Mesenchymal stem cell (in vitro differentiated cells and primary cell): ENCODE data around the gene HS3ST2.
"Not testable (repeated sequence)": the region's sequence is repeated elsewhere in the genome, so short reads cannot be mapped to it uniquely, and the experiment has no call there.

ENCODE experiments used
- DNase-seq: peaks from one replicate; pipeline ENCODE4 v3.0.0-alpha.2; 2013
- H2AFZ ChIP-seq: one replicate; pipeline ENCODE4 v1.6.1; 2013; ENCODE audit warnings: low read depth, mild to moderate bottlenecking, control low read depth, inconsistent platforms, low read length, moderate library complexity
- H2AK5ac ChIP-seq: 2 replicates; pipeline ENCODE4 v1.6.1; 2013; ENCODE audit warnings: low read length, moderate library complexity, mild to moderate bottlenecking, inconsistent platforms; ENCODE audit not compliant: severe bottlenecking
- H2BK120ac ChIP-seq: one replicate; pipeline ENCODE4 v1.6.1; 2013; ENCODE audit warnings: low read depth, mild to moderate bottlenecking, inconsistent platforms, low read length, moderate library complexity
- H2BK12ac ChIP-seq, 2 experiments: one replicate each; pipeline ENCODE4 v1.6.1; 2013; ENCODE audit warnings: inconsistent platforms in 2 of 2, low read length in 2 of 2, mild to moderate bottlenecking in 2 of 2, moderate library complexity in 2 of 2, control low read depth in 1 of 2
- H2BK15ac ChIP-seq: one replicate; pipeline ENCODE4 v1.6.1; 2013; ENCODE audit warnings: mild to moderate bottlenecking, low read depth, inconsistent platforms; ENCODE audit not compliant: poor library complexity, severe bottlenecking
- H2BK5ac ChIP-seq: 2 replicates; pipeline ENCODE4 v1.6.1; 2013; ENCODE audit warnings: low read depth, mild to moderate bottlenecking, low read length, control low read depth, inconsistent platforms; ENCODE audit not compliant: poor library complexity, severe bottlenecking
- H3K14ac ChIP-seq, 2 experiments: one replicate each; pipeline ENCODE4 v1.6.1; 2013; ENCODE audit warnings: inconsistent platforms in 2 of 2, low read length in 2 of 2, control low read depth in 1 of 2, mild to moderate bottlenecking in 1 of 2, moderate library complexity in 1 of 2
- H3K18ac ChIP-seq, 2 experiments: one replicate each; pipeline ENCODE4 v1.6.1; 2013; ENCODE audit warnings: inconsistent platforms in 2 of 2, low read length in 2 of 2, control low read depth in 1 of 2, low read depth in 1 of 2, mild to moderate bottlenecking in 1 of 2
- H3K23ac ChIP-seq, 2 experiments: one replicate each; pipeline ENCODE4 v1.6.1; 2013; ENCODE audit warnings: inconsistent platforms in 2 of 2, low read length in 2 of 2, mild to moderate bottlenecking in 2 of 2, moderate library complexity in 2 of 2, control low read depth in 1 of 2
- H3K27ac ChIP-seq: 2 replicates; pipeline ENCODE4 v1.5.1; 2013; ENCODE audit warnings: mild to moderate bottlenecking, moderate library complexity, low read length, control low read depth, inconsistent platforms; ENCODE audit not compliant: poor library complexity, severe bottlenecking
- H3K27me3 ChIP-seq, 2 experiments: 2 replicates each; pipeline versions ENCODE4 v1.6.1 to v1.7.0; 2013; ENCODE audit warnings: low read length in 2 of 2, mild to moderate bottlenecking in 2 of 2, moderate library complexity in 2 of 2, control low read depth in 1 of 2, inconsistent platforms in 1 of 2; ENCODE audit not compliant: control insufficient read depth in 1 of 2, insufficient read depth in 1 of 2
- H3K36me3 ChIP-seq, 2 experiments: 2 replicates each; pipeline versions ENCODE4 v1.6.1 to v1.7.0; 2013; ENCODE audit warnings: low read length in 2 of 2, control low read depth in 1 of 2, inconsistent platforms in 1 of 2, low read depth in 1 of 2, mild to moderate bottlenecking in 1 of 2; ENCODE audit not compliant: insufficient read depth in 2 of 2, control insufficient read depth in 1 of 2
- H3K4ac ChIP-seq, 2 experiments: one replicate each; pipeline ENCODE4 v1.6.1; 2013; ENCODE audit warnings: inconsistent platforms in 2 of 2, low read length in 2 of 2, mild to moderate bottlenecking in 2 of 2, moderate library complexity in 2 of 2, control low read depth in 1 of 2, low read depth in 1 of 2
- H3K4me1 ChIP-seq: 2 replicates; pipeline ENCODE4 v1.6.1; 2013; ENCODE audit warnings: low read depth, low read length, control low read depth; ENCODE audit not compliant: control insufficient read depth, insufficient read depth
- H3K4me2 ChIP-seq: 2 replicates; pipeline ENCODE4 v1.6.1; 2013; ENCODE audit warnings: low read length, mild to moderate bottlenecking, inconsistent platforms; ENCODE audit not compliant: poor library complexity, severe bottlenecking
- H3K4me3 ChIP-seq, 2 experiments: 2 replicates each; pipeline versions ENCODE4 v1.5.1 to v1.7.0; 2013; ENCODE audit warnings: low read length in 2 of 2, mild to moderate bottlenecking in 2 of 2, control low read depth in 1 of 2, low read depth in 1 of 2; ENCODE audit not compliant: insufficient read depth in 1 of 2
- H3K79me1 ChIP-seq: replicated peaks from 2 replicates; pipeline ENCODE4 v1.6.1; 2013; ENCODE audit warnings: mild to moderate bottlenecking, control low read depth, low read length, inconsistent platforms; ENCODE audit not compliant: poor library complexity, severe bottlenecking
- H3K9ac ChIP-seq: 2 replicates; pipeline ENCODE4 v1.7.0; 2013; ENCODE audit warnings: mild to moderate bottlenecking, low read length, moderate library complexity
- H3K9me3 ChIP-seq: 2 replicates; pipeline ENCODE4 v1.7.0; 2013; ENCODE audit warnings: mild to moderate bottlenecking, low read length; ENCODE audit not compliant: control insufficient read depth
- H4K8ac ChIP-seq: one replicate; pipeline ENCODE4 v1.6.1; 2013; ENCODE audit warnings: inconsistent platforms, mild to moderate bottlenecking, low read length, moderate library complexity
- H4K91ac ChIP-seq: one replicate; pipeline ENCODE4 v1.6.1; 2013; ENCODE audit warnings: mild to moderate bottlenecking, low read length, inconsistent platforms
- WGBS: methylation state at CpG from one replicate; pipeline ENCODE4 v1.1.7; 2013; ENCODE audit warnings: mixed read lengths; 5-methylcytosine and 5-hydroxymethylcytosine counted together

Gene HS3ST2

GRCh38 chr16:22897184-22897583 lies 83.2 kb downstream of the HS3ST2 start:
- Histone ChIP-seq H4K8ac (no peak overlapping the region), H3K4me3 (no peak overlapping the region), H2AK5ac (no peak overlapping the region), H3K4me2 (no peak overlapping the region), H3K27me3 (peaks cover 7 to 48% of the 10 kb centered on the region in 2 experiments), H2BK5ac (no peak overlapping the region), H3K36me3 (no peaks in the 10 kb centered on the region), H3K4ac (no peak overlapping the region), H3K79me1 (no peaks in the 10 kb centered on the region), H2AFZ (no peak overlapping the region), H3K27ac (no peak overlapping the region), H3K9me3 (no peaks in the 10 kb centered on the region), H3K9ac (no peak overlapping the region), H2BK15ac (no peak overlapping the region), H3K23ac (no peak overlapping the region), H2BK12ac (no peak overlapping the region), H4K91ac (no peak overlapping the region), H3K4me1 (peaks cover 2% of the 10 kb centered on the region), H3K18ac (no peak overlapping the region), H2BK120ac (no peak overlapping the region), H3K14ac (no peak overlapping the region)
- no peak for DNase-seq
- WGBS, result 78% methylated on average over 1 of the region's 1 CpG

GRCh38 chr16:22898131-22898530 lies 84.2 kb downstream of the HS3ST2 start:
- Histone ChIP-seq H3K9me3 (no peaks in the 10 kb centered on the region), H2BK120ac (no peak overlapping the region), H3K4me2 (no peak overlapping the region), H3K4ac (no peak overlapping the region), H2BK15ac (no peak overlapping the region), H3K4me1 (peaks cover 2% of the 10 kb centered on the region), H2AFZ (no peak overlapping the region), H4K91ac (no peak overlapping the region), H3K14ac (no peak overlapping the region), H2BK5ac (no peak overlapping the region), H3K36me3 (no peaks in the 10 kb centered on the region), H3K18ac (no peak overlapping the region), H2AK5ac (no peak overlapping the region), H3K27ac (no peak overlapping the region), H3K27me3 (peaks cover 7 to 49% of the 10 kb centered on the region in 2 experiments), H4K8ac (no peak overlapping the region), H3K23ac (no peak overlapping the region), H2BK12ac (no peak overlapping the region), H3K79me1 (no peaks in the 10 kb centered on the region), H3K4me3 (no peak overlapping the region), H3K9ac (no peak overlapping the region)
- no peak for DNase-seq

DNA sequence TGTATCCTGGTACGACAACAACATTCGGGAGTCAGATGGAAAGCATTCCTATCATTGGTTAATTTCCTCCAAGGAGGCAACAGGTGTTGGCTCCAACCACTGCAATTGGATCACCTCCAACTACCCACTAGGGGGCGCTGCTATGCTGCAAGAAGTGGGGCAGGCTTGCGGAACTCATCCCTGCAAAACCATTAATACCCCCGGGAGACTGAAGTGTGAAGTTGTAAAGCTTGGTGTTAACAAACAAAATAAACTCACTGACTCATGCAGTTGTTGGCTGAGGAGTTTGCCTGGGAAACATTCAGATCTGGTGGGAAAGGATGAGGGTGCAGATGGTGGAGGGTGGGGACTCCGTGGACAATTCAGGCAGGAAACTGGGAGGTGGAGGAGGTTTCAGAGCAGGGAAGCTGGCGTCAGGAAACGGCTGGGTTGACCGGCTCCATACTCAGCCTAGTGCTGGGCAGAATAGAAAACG lies 84.9 kb downstream of the HS3ST2 start:
- no peak overlapping the region for H2BK15ac ChIP-seq
- peaks cover 12 to 56% of the 10 kb centered on the region in 2 experiments for H3K27me3 ChIP-seq
- no peak overlapping the region for H4K91ac ChIP-seq
- no peak overlapping the region for H2BK120ac ChIP-seq
- peaks cover 2% of the 10 kb centered on the region for H3K4me1 ChIP-seq
- no peak overlapping the region for H4K8ac ChIP-seq
- H3K14ac ChIP-seq, result peak overlapping the region in 1 of 2 experiments; percentile 41
- H3K18ac ChIP-seq, result no peak overlapping the region
- H3K4me3 ChIP-seq, result no peak overlapping the region
- no peak overlapping the region for H2BK12ac ChIP-seq
- H3K9me3 ChIP-seq, result no peaks in the 10 kb centered on the region
- DNase-seq, result peak; percentile 35
- H3K4me2 ChIP-seq, result no peak overlapping the region
- no peaks in the 10 kb centered on the region for H3K79me1 ChIP-seq
- H3K9ac ChIP-seq, result no peak overlapping the region
- WGBS, result 5% methylated on average over 9 of the region's 10 CpGs
- no peak overlapping the region for H3K23ac ChIP-seq
- H2AK5ac ChIP-seq, result no peak overlapping the region
- no peak overlapping the region for H3K4ac ChIP-seq
- no peak overlapping the region for H2BK5ac ChIP-seq
- H3K36me3 ChIP-seq, result no peaks in the 10 kb centered on the region
- no peak overlapping the region for H3K27ac ChIP-seq
- H2AFZ ChIP-seq, result no peak overlapping the region

DNA sequence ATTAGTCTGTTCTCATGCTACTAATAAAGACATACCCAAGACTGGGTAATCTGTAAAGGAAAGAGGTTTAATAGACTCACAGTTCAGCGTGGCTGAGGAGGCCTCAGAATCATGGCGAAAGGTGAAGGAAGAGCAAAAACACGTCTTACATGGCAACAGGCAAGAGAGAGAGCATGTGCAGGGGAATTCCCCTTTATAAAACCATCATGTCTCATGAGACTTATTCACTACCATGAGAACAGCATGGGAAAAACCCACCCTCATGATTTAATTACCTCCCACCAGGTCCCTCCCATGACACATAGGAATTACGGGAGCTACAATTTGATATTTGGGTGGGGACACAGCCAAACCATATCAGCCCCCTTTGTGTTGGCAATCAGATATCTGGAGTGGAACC lies 85.6 kb downstream of the HS3ST2 start:
- not testable (repeated sequence) for H4K91ac ChIP-seq, H3K23ac ChIP-seq, H2BK12ac ChIP-seq, H3K4me2 ChIP-seq, H3K36me3 ChIP-seq, H3K4ac ChIP-seq, H2BK5ac ChIP-seq, H3K27ac ChIP-seq, H3K4me1 ChIP-seq, H3K9ac ChIP-seq, H3K14ac ChIP-seq, H3K4me3 ChIP-seq, H2AFZ ChIP-seq, H3K9me3 ChIP-seq, DNase-seq, H2AK5ac ChIP-seq, H4K8ac ChIP-seq, H3K18ac ChIP-seq, H3K79me1 ChIP-seq, H2BK15ac ChIP-seq, H2BK120ac ChIP-seq
- H3K27me3 ChIP-seq, result peaks cover 12 to 62% of the 10 kb centered on the region in 2 experiments
- 83% methylated on average over 4 of the region's 4 CpGs for WGBS
